Mesothelial cell of epicardium (in vitro differentiated cells): Measurements from ENCODE around the gene ZFC3H1. TPM values are rescaled to one million over a fixed set of nuclear protein-coding genes. Genes with fewer than 3 reads are reported as not detected.
"Not testable (repeated sequence)": the region's sequence is repeated elsewhere in the genome, so short reads cannot be mapped to it uniquely, and the experiment has no call there.

ENCODE experiments used
- DNase-seq, 2 experiments: peaks; one replicate each; pipeline ENCODE4 v3.0.0; 2021; ENCODE audit warnings: low spot score in 2 of 2; ENCODE audit not compliant: unreplicated experiment in 2 of 2
- H3K27ac Mint-ChIP-seq: 2 replicates; pipeline ENCODE4 v1.8.0; 2021; ENCODE audit warnings: mixed read lengths
- H3K27me3 Mint-ChIP-seq: 2 replicates; pipeline ENCODE4 v1.8.0; 2021; ENCODE audit warnings: low read depth, mixed read lengths
- H3K36me3 Mint-ChIP-seq: 2 replicates; pipeline ENCODE4 v1.8.0; 2021; ENCODE audit warnings: mixed read lengths
- H3K4me1 Mint-ChIP-seq: 2 replicates; pipeline ENCODE4 v1.8.0; 2021; ENCODE audit warnings: mixed read lengths
- H3K4me3 Mint-ChIP-seq: 2 replicates; pipeline ENCODE4 v1.8.0; 2021; ENCODE audit warnings: mild to moderate bottlenecking, moderate library complexity, mixed read lengths
- H3K9me3 Mint-ChIP-seq: 2 replicates; pipeline ENCODE4 v1.8.0; 2021; ENCODE audit warnings: mixed read lengths
- CTCF ChIP-seq: fragments of 200-600 bp; sonication (generic); IDR thresholded peaks from one replicate; pipeline ENCODE4 v1.5.0; 2021; ENCODE audit warnings: antibody characterized with exemption; ENCODE audit not compliant: unreplicated experiment
- total RNA-seq: library from RNA; stranded (reverse); gene quantifications from 3 replicates; pipeline ENCODE4 v1.2.1, GENCODE V29; 2021

ZFC3H1 gene
- total RNA-seq, 1 donor from 2014 or later = 55.5 TPM

- no peak overlapping the region for H3K4me3 Mint-ChIP-seq
- peaks cover 25% of the 10 kb centered on the region for H3K36me3 Mint-ChIP-seq
- peaks cover 17% of the 10 kb centered on the region for H3K4me1 Mint-ChIP-seq
- H3K9me3 Mint-ChIP-seq = no peaks in the 10 kb centered on the region
- TF ChIP-seq CTCF = no peak
- DNase-seq = no peak
- no peak overlapping the region for H3K27ac Mint-ChIP-seq
- H3K27me3 Mint-ChIP-seq = no peaks in the 10 kb centered on the region
These were observed 38.9 kb upstream of the ZFC3H1 start for GRCh38 chr12:71702590-71702989.

GRCh38 chr12:71702181-71702580, 38.5 kb upstream of the ZFC3H1 start:
- Mint-ChIP-seq H3K4me1 (peaks cover 17% of the 10 kb centered on the region), H3K36me3 (peaks cover 25% of the 10 kb centered on the region)
- not testable (repeated sequence) for H3K27me3 Mint-ChIP-seq, H3K4me3 Mint-ChIP-seq, H3K27ac Mint-ChIP-seq, DNase-seq, H3K9me3 Mint-ChIP-seq

- no peak overlapping the region for H3K27ac Mint-ChIP-seq
- no peaks in the 10 kb centered on the region for H3K9me3 Mint-ChIP-seq
- DNase-seq = no peak
- peaks cover 10% of the 10 kb centered on the region for H3K4me1 Mint-ChIP-seq
- H3K36me3 Mint-ChIP-seq = peaks cover 21% of the 10 kb centered on the region
- no peak for TF ChIP-seq CTCF
- no peaks in the 10 kb centered on the region for H3K27me3 Mint-ChIP-seq
- no peak overlapping the region for H3K4me3 Mint-ChIP-seq
These were observed 32.1 kb upstream of the ZFC3H1 start for GRCh38 chr12:71695782-71696181.

GRCh38 chr12:71694099-71694820, 30.6 kb upstream of the ZFC3H1 start:
- H3K27ac Mint-ChIP-seq = no peak overlapping the region
- no peak overlapping the region for H3K4me3 Mint-ChIP-seq
- H3K27me3 Mint-ChIP-seq = no peaks in the 10 kb centered on the region

GRCh38 chr12:71693651-71694050, 30.0 kb upstream of the ZFC3H1 start:
- not testable (repeated sequence) for H3K27me3 Mint-ChIP-seq, DNase-seq, H3K27ac Mint-ChIP-seq, H3K4me3 Mint-ChIP-seq, H3K36me3 Mint-ChIP-seq, H3K9me3 Mint-ChIP-seq
- peaks cover 17% of the 10 kb centered on the region for H3K4me1 Mint-ChIP-seq

More at GRCh38 chr12:71694099-71694820, 30.6 kb upstream of the ZFC3H1 start:
- Mint-ChIP-seq H3K36me3 (peaks cover 14% of the 10 kb centered on the region), H3K4me1 (peaks cover 13% of the 10 kb centered on the region), H3K9me3 (no peaks in the 10 kb centered on the region)
- TF ChIP-seq CTCF = no peak
- no peak for DNase-seq

GRCh38 chr12:71693126-71693525, 29.5 kb upstream of the ZFC3H1 start:
- H3K27me3 Mint-ChIP-seq = no peaks in the 10 kb centered on the region

More at GRCh38 chr12:71693126-71693525, 29.5 kb upstream of the ZFC3H1 start:
- peaks cover 6% of the 10 kb centered on the region for H3K36me3 Mint-ChIP-seq
- H3K27ac Mint-ChIP-seq = no peak overlapping the region
- H3K4me3 Mint-ChIP-seq = no peak overlapping the region
- no peak for TF ChIP-seq CTCF
- no peaks in the 10 kb centered on the region for H3K9me3 Mint-ChIP-seq
- no peak for DNase-seq
- H3K4me1 Mint-ChIP-seq = peaks cover 22% of the 10 kb centered on the region
